H1 (cell line): ENCODE measurements around the gene RGR. TPM values are rescaled to one million over a fixed set of nuclear protein-coding genes. Genes with fewer than 3 reads are reported as not detected.

ENCODE experiments used
- NANOG ChIP-seq: IDR thresholded peaks from 2 replicates; pipeline ENCODE4 v1.6.1; 2011; ENCODE audit warnings: low read length, low read depth, mild to moderate bottlenecking, inconsistent platforms; ENCODE audit not compliant: insufficient read depth, poor library complexity, severe bottlenecking
- polyA plus RNA-seq, 7 experiments: library from polyadenylated mRNA; depleted of rRNA in 3 of 7; stranded (reverse) in 5 of 7; unstranded in 2 of 7; fragments of >200 nt in 5 of 7; fragments of 200-250 nt in 2 of 7; gene quantifications; 1 replicate in 5 of 7; 2 replicates in 1 of 7; 4 replicates in 1 of 7; pipeline versions ENCODE4 v1.2.1 to v1.2.3, GENCODE V29; 2011 to 2013; ENCODE audit warnings: missing spikeins in 2 of 7, mixed read lengths in 2 of 7
- total RNA-seq: library from RNA; stranded (reverse); fragmentation: NEBNext Ultra II Directional; extraction: Animal tissue kit (Norgen Biotek cat#: 25700); gene quantifications from 2 replicates; pipeline ENCODE4 v1.2.1, GENCODE V29; 2021
- TF ChIP-seq, protein P1 (sequence below): IDR thresholded peaks from 2 replicates; pipeline ENCODE4 v1.6.1; 2012; ENCODE audit warnings: low read length, inconsistent platforms

RGR gene
- total and polyA plus RNA-seq, 2 of the 8 experiments (the other 6 are each of a cell fraction or from before 2014, with no cell fraction given) = not detected

DNA sequence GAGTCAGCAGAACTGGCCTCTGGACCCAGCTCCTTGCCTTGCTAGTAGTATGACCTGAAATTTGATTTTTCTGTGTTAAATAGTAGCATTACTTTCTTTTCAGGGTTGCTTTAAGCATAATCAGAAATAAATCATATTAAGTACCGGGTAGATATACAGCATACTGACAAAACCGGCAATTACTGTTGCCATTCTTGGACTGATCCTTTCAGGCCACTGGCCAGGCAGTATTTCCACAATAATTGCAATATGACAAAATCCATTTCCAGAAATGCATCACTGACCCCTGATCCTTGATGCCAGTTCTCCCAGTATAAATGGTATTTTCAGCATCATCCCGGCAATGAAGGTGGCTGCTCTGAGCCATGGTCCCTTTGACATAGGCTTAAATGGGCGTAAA, 10.4 kb upstream of the RGR start (continued):
- no peak for TF ChIP-seq NANOG
- TF ChIP-seq, protein P1, sequence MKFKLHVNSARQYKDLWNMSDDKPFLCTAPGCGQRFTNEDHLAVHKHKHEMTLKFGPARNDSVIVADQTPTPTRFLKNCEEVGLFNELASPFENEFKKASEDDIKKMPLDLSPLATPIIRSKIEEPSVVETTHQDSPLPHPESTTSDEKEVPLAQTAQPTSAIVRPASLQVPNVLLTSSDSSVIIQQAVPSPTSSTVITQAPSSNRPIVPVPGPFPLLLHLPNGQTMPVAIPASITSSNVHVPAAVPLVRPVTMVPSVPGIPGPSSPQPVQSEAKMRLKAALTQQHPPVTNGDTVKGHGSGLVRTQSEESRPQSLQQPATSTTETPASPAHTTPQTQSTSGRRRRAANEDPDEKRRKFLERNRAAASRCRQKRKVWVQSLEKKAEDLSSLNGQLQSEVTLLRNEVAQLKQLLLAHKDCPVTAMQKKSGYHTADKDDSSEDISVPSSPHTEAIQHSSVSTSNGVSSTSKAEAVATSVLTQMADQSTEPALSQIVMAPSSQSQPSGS = no peak
